Measurements from ENCODE around the gene HHIPL1.

GRCh38 chr14:99688629-99689028, 43.7 kb downstream of the HHIPL1 start:
- TF ChIP-seq CTCF (IDR thresholded peaks at IDR 0.05) = no peak
- TF ChIP-seq POLR2A (IDR thresholded peaks at IDR 0.05) = no peak
- TF ChIP-seq POLR2AphosphoS5 (IDR thresholded peaks at IDR 0.05) = no peak

All from breast epithelium (tissue), 3 donors.